Measurements from ENCODE around the gene AUTS2.
"Not testable (repeated sequence)": the region's sequence is repeated elsewhere in the genome, so short reads cannot be mapped to it uniquely, and the experiment has no call there.

Gene AUTS2

GRCh38 chr7:70233776-70234175 lies 635.5 kb downstream of the AUTS2 start:
- DNase-seq, result no peak

DNA sequence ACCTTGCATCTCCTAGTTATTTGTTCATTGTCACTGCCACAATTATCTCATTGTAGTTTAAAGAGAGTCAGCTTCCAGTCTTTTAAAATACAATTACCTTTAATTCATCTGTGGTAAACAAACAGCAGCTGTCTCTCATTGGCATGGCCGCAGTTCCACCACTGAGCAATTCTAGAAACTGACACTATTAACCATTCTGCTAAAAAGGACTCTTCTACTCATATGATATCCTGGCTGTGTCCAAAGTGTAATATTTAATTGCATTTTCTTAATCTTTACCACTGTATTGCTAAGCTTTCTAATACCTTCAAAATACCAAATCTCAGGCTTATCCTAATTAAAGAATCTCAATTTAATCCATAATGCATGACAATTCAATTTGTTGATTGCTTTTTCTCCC lies 639.0 kb downstream of the AUTS2 start:
- no peak for DNase-seq

DNA sequence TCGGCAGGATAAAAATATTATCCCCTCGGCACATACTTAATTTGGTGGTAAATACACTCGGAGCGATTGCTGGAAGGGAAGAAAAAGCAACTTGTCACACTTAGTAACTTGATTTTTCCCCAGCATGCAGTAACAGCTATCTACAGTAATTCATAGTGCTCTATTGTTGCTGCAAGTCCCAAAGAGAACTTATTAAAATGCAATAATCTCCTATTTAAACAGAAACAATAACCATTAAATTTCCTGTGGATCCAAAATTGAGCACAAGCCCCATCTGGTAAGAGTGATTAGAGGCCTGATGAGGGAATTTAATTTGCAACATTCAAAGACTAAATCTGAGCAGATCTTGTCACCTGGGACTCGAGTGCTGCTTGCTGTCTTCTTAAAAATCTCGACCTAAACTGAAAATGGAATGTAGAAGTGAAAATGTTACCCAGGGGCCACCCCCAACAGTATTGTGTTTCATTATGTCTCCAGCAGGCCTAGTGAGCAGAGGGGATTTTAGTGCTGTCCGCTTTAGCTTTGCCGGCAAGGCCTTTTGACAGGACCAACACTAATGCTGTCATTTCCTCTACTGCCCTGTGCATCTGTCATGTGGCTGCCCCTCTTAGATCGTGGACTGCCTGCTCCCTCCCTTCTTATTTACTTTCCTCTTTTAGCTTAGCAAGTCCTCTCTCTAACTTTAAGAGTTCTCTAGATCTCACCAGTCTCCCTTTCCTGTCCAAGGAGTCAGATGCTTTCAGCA lies 639.7 kb downstream of the AUTS2 start:
- DNase-seq, result no peak

GRCh38 chr7:70239918-70240317 lies 641.6 kb downstream of the AUTS2 start:
- no peak for DNase-seq

GRCh38 chr7:70240873-70241272 lies 642.6 kb downstream of the AUTS2 start:
- DNase-seq, result no peak

GRCh38 chr7:70241536-70242175 lies 643.4 kb downstream of the AUTS2 start:
- DNase-seq, result no peak

- no peak for DNase-seq
Measured at GRCh38 chr7:70242826-70243225, 644.6 kb downstream of the AUTS2 start.

DNA sequence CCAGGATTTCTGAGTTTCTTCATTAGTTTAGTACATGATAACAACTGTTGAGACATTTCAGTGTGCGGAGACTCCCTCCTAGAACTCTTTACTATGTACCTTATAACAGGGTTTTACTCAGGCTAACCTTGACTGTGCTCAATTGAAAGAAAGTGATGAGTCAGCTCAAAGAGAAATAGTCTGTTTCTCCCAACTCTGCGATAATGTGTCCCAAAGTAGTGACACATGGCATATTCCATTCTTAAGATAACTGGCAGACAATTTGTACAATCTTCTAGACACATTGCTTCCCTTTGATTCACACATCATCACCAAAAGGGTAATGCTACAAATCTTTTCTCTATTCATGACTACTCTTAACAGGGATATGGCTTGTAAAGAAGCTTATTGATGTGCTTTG lies 645.2 kb downstream of the AUTS2 start:
- DNase-seq, result no peak

DNA sequence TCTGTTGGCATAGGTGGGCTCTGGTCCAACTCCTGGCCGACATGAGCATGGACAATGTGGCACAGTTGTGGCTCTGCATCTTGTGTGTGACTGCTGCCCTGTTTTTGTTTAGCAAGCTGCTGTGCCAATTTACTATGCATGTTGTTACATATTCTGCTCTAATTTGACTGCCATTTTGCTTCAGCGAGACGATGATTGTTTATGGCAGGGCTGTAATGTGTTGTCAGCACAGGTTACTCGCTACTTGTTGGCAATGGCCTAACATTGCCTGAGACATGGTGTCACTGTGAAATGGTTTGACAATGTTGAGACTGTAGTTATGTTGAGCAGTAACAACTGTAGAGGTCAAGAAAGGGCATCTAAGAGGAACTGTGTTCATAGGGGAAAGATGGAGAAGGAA lies 659.6 kb downstream of the AUTS2 start:
- no peak for DNase-seq

DNA sequence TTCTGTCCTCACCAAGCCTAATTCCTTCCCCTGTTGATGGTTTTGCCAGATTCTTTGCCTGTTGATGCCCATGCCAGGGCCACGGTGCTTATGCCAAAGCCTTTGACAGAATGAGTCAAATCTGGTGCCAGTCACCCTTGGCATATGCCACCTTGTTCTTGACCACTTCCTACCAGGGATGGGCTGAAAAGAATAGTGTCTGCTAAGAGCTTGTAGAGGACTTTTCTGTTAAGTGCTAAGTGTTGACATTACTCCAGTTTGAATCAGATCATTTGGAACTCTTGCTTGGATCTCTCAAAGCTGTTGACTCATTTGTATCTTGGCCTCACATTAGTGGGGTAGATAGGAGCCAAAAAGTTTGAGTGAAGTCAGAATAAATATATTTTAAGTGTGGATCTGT lies 661.2 kb downstream of the AUTS2 start:
- DNase-seq, result peak; percentile 20

DNA sequence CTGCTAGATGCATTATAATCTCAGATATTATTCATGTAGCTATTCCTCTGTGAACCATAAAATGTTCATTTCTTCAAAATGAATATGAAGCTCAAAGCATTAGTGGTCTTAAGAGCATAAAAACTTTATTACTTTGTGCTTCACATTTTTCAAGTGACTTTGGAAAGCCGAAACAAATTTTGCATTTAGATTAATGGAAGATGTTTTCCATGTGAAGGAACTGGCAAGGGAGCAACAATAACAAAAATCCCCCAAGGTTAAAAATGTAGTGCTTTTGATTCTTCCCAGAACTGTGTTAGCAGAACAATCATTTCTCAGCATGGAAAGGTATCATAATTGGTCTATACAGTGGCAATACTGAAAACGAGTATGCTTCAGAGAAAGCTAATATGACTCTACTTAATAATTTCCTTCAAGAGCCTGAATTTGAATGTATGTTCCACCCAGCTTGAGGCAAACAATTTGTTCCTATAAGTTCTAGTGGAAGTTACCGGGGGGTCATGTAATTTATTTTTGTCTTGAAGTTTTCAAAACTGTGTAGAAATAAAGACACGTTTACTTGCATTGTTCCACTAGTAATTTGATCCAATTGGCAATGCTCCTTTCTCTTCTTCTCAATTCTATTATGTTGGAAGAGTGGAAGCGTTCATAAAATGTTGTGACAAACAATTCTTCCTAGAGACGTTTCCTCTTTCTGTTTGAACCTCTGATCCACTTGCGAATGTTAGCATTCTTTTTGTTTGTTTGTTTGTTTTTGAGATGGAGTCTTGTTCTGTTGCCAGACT lies 665.4 kb downstream of the AUTS2 start:
- no peak for DNase-seq

- DNase-seq, result no peak
Measured at GRCh38 chr7:70266186-70266585, 667.9 kb downstream of the AUTS2 start.

DNA sequence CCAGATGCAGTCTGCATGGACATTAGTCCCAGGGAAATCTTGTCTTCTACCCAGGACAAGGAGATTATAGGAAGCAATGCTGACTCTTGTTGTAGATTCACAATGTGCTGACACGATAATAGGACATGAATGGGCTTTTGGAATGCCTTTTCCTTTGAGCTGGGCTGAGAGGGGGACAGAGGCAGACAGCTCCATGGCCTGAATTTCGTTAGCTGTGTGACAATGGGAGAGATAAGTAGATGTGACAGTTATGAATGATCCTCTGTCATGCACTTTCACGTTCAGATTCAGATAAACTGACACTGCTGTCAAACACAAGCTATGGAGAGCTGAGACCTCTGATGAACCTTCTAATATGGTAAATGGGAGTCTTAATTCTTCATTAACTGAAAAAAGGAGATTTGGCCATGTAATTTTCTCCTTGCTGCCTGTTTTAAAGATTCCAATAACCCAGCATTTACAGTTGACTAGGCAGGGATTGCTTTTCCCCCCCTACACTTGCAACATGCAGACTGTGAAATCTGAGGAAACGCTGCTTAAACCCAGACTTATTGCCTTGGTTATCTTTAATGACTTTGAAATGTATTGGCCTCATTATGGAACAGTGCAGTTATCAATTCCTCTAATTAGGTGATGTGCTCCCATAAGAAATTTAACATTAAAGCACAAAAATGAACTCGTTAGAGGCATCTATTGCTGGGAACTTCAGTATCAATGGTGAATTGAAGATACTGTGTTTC lies 669.3 kb downstream of the AUTS2 start:
- no peak for DNase-seq

GRCh38 chr7:70268179-70268578 lies 669.9 kb downstream of the AUTS2 start:
- no peak for DNase-seq

DNA sequence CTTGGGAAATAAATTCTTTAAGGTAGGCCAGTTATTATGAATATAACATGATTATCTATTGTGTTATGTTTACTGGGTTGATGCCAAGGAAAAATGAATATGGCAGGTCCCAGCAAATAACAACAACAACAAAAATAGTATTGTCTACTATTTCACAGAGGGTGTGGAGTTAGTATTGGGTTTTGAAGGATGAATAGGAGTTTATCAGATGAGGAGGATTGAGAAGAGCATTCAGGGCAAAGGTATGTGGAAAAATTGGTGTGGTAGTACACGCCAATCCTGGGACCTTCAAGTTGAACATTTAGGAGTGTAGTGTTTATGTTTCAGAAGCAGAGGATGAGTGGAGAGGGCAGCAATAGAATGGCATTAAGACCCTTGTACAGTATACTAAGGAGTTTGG lies 671.9 kb downstream of the AUTS2 start:
- DNase-seq, result no peak

GRCh38 chr7:70271617-70272081 lies 673.4 kb downstream of the AUTS2 start:
- DNase-seq, result no peak

GRCh38 chr7:70275570-70275969 lies 677.3 kb downstream of the AUTS2 start:
- DNase-seq, result not testable (repeated sequence)

GRCh38 chr7:70285187-70285586 lies 686.9 kb downstream of the AUTS2 start:
- DNase-seq, result no peak

- DNase-seq, result no peak
Measured at GRCh38 chr7:70285854-70286253, 687.6 kb downstream of the AUTS2 start.

DNA sequence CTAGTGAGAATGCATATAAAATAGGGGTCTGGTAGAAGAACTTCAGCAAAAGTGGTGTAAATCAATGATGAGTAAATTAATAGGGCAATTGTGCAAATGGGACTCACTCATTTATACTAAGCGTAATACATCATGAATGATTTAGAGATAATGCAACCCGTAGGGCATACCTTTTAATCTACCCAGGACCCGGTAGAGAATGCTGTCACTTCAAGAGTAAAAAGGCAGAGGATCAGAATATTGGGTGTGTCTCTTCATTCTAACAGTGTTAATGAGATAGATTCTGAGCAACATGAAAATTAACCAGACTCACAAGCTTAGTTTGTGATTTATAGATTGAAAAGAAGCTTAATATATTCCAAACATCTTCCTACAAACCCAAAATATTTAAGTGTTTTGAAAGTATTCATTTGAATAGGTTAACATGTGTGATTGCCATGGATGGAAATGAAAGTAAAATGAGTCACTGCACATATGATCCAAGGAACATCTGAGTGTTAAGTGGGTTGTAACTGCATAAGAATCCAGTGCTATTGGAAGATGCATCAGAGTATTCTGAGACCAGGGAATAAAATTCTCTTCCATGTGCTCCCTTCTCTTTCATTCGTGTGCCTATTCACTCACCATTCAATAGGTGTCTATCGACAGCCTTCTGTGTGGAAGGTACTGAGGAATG lies 690.6 kb downstream of the AUTS2 start:
- no peak for DNase-seq

DNA sequence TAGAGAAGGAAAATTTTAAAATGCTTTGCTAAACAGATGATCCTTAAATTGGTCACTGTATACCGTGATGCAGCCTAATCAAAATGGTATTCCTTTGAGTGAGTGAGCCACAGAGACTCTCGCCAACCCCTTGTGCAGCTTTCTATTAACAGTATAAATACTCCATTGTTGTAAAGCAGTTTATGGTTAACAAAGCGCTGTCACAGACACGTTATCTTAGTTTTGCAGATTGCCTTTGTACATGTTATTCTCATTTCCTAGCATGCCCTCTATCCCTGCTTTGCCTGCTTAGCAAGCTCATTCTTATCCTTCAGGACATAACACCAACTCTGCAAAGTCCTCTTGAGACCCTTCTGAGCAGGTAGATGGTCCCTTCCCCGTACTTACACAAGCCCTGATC lies 694.4 kb downstream of the AUTS2 start:
- DNase-seq, result no peak

DNA sequence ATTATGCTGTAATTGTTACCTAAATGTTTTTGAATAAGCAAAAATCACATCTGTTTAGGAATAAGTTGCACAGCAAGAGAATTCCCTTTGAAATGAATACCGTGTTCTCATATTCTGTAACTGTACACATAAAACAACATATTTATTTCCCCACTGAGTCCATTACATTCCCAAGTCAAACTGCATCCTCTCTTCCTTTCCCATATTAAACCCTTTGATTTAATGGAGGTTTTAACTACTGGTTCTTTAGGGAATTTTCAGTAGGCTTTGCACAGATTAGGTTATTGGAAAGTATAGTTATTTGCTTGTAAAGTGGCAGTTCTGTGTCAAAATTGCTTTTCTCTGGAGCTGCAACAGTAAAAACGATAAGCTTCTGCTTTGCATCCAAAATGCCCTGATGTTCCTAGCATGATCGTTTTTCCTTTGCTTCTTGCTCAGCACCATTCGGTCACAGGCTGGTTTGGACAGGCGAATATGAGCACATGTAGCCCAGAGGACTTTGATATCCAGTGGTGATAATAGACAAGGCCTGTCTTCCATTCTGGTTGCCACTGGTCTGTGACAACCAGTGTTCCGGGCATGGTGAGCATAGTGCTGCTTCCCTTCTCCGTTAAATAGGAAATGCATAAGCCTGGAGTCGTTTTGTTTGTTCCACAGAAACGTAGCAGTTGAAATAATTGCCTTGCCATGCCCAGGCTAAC lies 696.1 kb downstream of the AUTS2 start:
- no peak for DNase-seq

Data from NCI-H2029 (cell line).